Spleen (tissue), 7 donors: ENCODE results near the gene MYO9A.

ENCODE experiments used
- CTCF ChIP-seq, 11 experiments: fragments of 200-600 bp in 7 of 11; fragments of 450-650 bp in 4 of 11; sonication (generic) in 4 of 11; IDR thresholded peaks in 8 of 11; conservative IDR thresholded peaks in 3 of 11; 1 replicate in 7 of 11; 2 replicates in 4 of 11; pipeline versions ENCODE4 v1.4.0 to v1.8.0; 2016 to 2021; ENCODE audit warnings: antibody characterized with exemption in 11 of 11, inconsistent platforms in 4 of 11, mild to moderate bottlenecking in 1 of 11
- POLR2A ChIP-seq, 3 donors: fragments of 450-650 bp; IDR thresholded peaks; one replicate each; pipeline ENCODE4 v1.5.1; 2017; ENCODE audit warnings: antibody characterized with exemption in 3 of 3, mild to moderate bottlenecking in 1 of 3
- POLR2AphosphoS5 ChIP-seq, 3 donors: sonication (generic); formaldehyde crosslinking; IDR thresholded peaks; one replicate each; pipeline ENCODE4 v1.5.1; 2017; ENCODE audit warnings: antibody characterized with exemption in 3 of 3
- donor health status: DM: no; HTN: no; CAD: no; lungs with moderate emphysema.
- donor health status: DM: no; HTN: no; CAD: no.
- donor health status: DM: no; HTN: no; CAD: no.

- TF ChIP-seq CTCF (IDR thresholded peaks at IDR 0.05 in 8 of 11, conservative IDR thresholded peaks at IDR 0.05 in 3 of 11) = no peak
- TF ChIP-seq POLR2AphosphoS5 (IDR thresholded peaks at IDR 0.05) = no peak
- TF ChIP-seq POLR2A (IDR thresholded peaks at IDR 0.05) = no peak
Measured at GRCh38 chr15:72033285-72033684, 84.7 kb downstream of the MYO9A start.
